Mesenchymal stem cell (in vitro differentiated cells and primary cell): ENCODE measurements around the gene CHRDL2.
A peak's percentile ranks its signal among the peaks of the same experiment; 100 is the strongest.

Experiments used
- DNase-seq: peaks from one replicate; pipeline ENCODE4 v3.0.0-alpha.2; 2013
- H2AFZ ChIP-seq: one replicate; pipeline ENCODE4 v1.6.1; 2013; ENCODE audit warnings: low read depth, mild to moderate bottlenecking, control low read depth, inconsistent platforms, low read length, moderate library complexity
- H2AK5ac ChIP-seq: 2 replicates; pipeline ENCODE4 v1.6.1; 2013; ENCODE audit warnings: low read length, moderate library complexity, mild to moderate bottlenecking, inconsistent platforms; ENCODE audit not compliant: severe bottlenecking
- H2BK120ac ChIP-seq: one replicate; pipeline ENCODE4 v1.6.1; 2013; ENCODE audit warnings: low read depth, mild to moderate bottlenecking, inconsistent platforms, low read length, moderate library complexity
- H2BK12ac ChIP-seq, 2 experiments: one replicate each; pipeline ENCODE4 v1.6.1; 2013; ENCODE audit warnings: inconsistent platforms in 2 of 2, low read length in 2 of 2, mild to moderate bottlenecking in 2 of 2, moderate library complexity in 2 of 2, control low read depth in 1 of 2
- H2BK15ac ChIP-seq: one replicate; pipeline ENCODE4 v1.6.1; 2013; ENCODE audit warnings: mild to moderate bottlenecking, low read depth, inconsistent platforms; ENCODE audit not compliant: poor library complexity, severe bottlenecking
- H2BK5ac ChIP-seq: 2 replicates; pipeline ENCODE4 v1.6.1; 2013; ENCODE audit warnings: low read depth, mild to moderate bottlenecking, low read length, control low read depth, inconsistent platforms; ENCODE audit not compliant: poor library complexity, severe bottlenecking
- H3K14ac ChIP-seq, 2 experiments: one replicate each; pipeline ENCODE4 v1.6.1; 2013; ENCODE audit warnings: inconsistent platforms in 2 of 2, low read length in 2 of 2, control low read depth in 1 of 2, mild to moderate bottlenecking in 1 of 2, moderate library complexity in 1 of 2
- H3K18ac ChIP-seq, 2 experiments: one replicate each; pipeline ENCODE4 v1.6.1; 2013; ENCODE audit warnings: inconsistent platforms in 2 of 2, low read length in 2 of 2, control low read depth in 1 of 2, low read depth in 1 of 2, mild to moderate bottlenecking in 1 of 2
- H3K23ac ChIP-seq, 2 experiments: one replicate each; pipeline ENCODE4 v1.6.1; 2013; ENCODE audit warnings: inconsistent platforms in 2 of 2, low read length in 2 of 2, mild to moderate bottlenecking in 2 of 2, moderate library complexity in 2 of 2, control low read depth in 1 of 2
- H3K27ac ChIP-seq: 2 replicates; pipeline ENCODE4 v1.5.1; 2013; ENCODE audit warnings: mild to moderate bottlenecking, moderate library complexity, low read length, control low read depth, inconsistent platforms; ENCODE audit not compliant: poor library complexity, severe bottlenecking
- H3K27me3 ChIP-seq, 2 experiments: 2 replicates each; pipeline versions ENCODE4 v1.6.1 to v1.7.0; 2013; ENCODE audit warnings: low read length in 2 of 2, mild to moderate bottlenecking in 2 of 2, moderate library complexity in 2 of 2, control low read depth in 1 of 2, inconsistent platforms in 1 of 2; ENCODE audit not compliant: control insufficient read depth in 1 of 2, insufficient read depth in 1 of 2
- H3K36me3 ChIP-seq, 2 experiments: 2 replicates each; pipeline versions ENCODE4 v1.6.1 to v1.7.0; 2013; ENCODE audit warnings: low read length in 2 of 2, control low read depth in 1 of 2, inconsistent platforms in 1 of 2, low read depth in 1 of 2, mild to moderate bottlenecking in 1 of 2; ENCODE audit not compliant: insufficient read depth in 2 of 2, control insufficient read depth in 1 of 2
- H3K4ac ChIP-seq, 2 experiments: one replicate each; pipeline ENCODE4 v1.6.1; 2013; ENCODE audit warnings: inconsistent platforms in 2 of 2, low read length in 2 of 2, mild to moderate bottlenecking in 2 of 2, moderate library complexity in 2 of 2, control low read depth in 1 of 2, low read depth in 1 of 2
- H3K4me1 ChIP-seq: 2 replicates; pipeline ENCODE4 v1.6.1; 2013; ENCODE audit warnings: low read depth, low read length, control low read depth; ENCODE audit not compliant: control insufficient read depth, insufficient read depth
- H3K4me2 ChIP-seq: 2 replicates; pipeline ENCODE4 v1.6.1; 2013; ENCODE audit warnings: low read length, mild to moderate bottlenecking, inconsistent platforms; ENCODE audit not compliant: poor library complexity, severe bottlenecking
- H3K4me3 ChIP-seq, 2 experiments: 2 replicates each; pipeline versions ENCODE4 v1.5.1 to v1.7.0; 2013; ENCODE audit warnings: low read length in 2 of 2, mild to moderate bottlenecking in 2 of 2, control low read depth in 1 of 2, low read depth in 1 of 2; ENCODE audit not compliant: insufficient read depth in 1 of 2
- H3K79me1 ChIP-seq: replicated peaks from 2 replicates; pipeline ENCODE4 v1.6.1; 2013; ENCODE audit warnings: mild to moderate bottlenecking, control low read depth, low read length, inconsistent platforms; ENCODE audit not compliant: poor library complexity, severe bottlenecking
- H3K9ac ChIP-seq: 2 replicates; pipeline ENCODE4 v1.7.0; 2013; ENCODE audit warnings: mild to moderate bottlenecking, low read length, moderate library complexity
- H3K9me3 ChIP-seq: 2 replicates; pipeline ENCODE4 v1.7.0; 2013; ENCODE audit warnings: mild to moderate bottlenecking, low read length; ENCODE audit not compliant: control insufficient read depth
- H4K8ac ChIP-seq: one replicate; pipeline ENCODE4 v1.6.1; 2013; ENCODE audit warnings: inconsistent platforms, mild to moderate bottlenecking, low read length, moderate library complexity
- H4K91ac ChIP-seq: one replicate; pipeline ENCODE4 v1.6.1; 2013; ENCODE audit warnings: mild to moderate bottlenecking, low read length, inconsistent platforms
- WGBS: methylation state at CpG from one replicate; pipeline ENCODE4 v1.1.7; 2013; ENCODE audit warnings: mixed read lengths; 5-methylcytosine and 5-hydroxymethylcytosine counted together

Gene CHRDL2

GRCh38 chr11:74696500-74696899, 34.7 kb downstream of the CHRDL2 start:
- 66% methylated on average over 5 of the region's 6 CpGs for WGBS
- no peak overlapping the region for H2BK5ac ChIP-seq
- H3K9ac ChIP-seq: peak overlapping the region; percentile 67
- H2AFZ ChIP-seq: no peak overlapping the region
- peak overlapping the region in 1 of 2 experiments; percentile 53 for H3K4me3 ChIP-seq
- H2BK120ac ChIP-seq: peak overlapping the region; percentile 42
- no peak overlapping the region for H3K27ac ChIP-seq
- DNase-seq: no peak
- peaks cover 5% of the 10 kb centered on the region for H3K4me1 ChIP-seq
- H3K79me1 ChIP-seq: no peaks in the 10 kb centered on the region
- no peak overlapping the region for H2BK15ac ChIP-seq
- H3K14ac ChIP-seq: no peak overlapping the region
- H2BK12ac ChIP-seq: peak overlapping the region in 1 of 2 experiments; percentile 30
- H3K23ac ChIP-seq: no peak overlapping the region
- peak overlapping the region; percentile 19 to 73 for H3K18ac ChIP-seq
- no peaks in the 10 kb centered on the region for H3K36me3 ChIP-seq
- no peaks in the 10 kb centered on the region for H3K9me3 ChIP-seq
- peak overlapping the region in 1 of 2 experiments; percentile 18 for H3K4ac ChIP-seq
- H2AK5ac ChIP-seq: no peak overlapping the region
- peaks cover 16 to 20% of the 10 kb centered on the region in 2 experiments for H3K27me3 ChIP-seq
- no peak overlapping the region for H4K91ac ChIP-seq
- no peak overlapping the region for H3K4me2 ChIP-seq
- H4K8ac ChIP-seq: no peak overlapping the region

GRCh38 chr11:74695705-74696280, 35.4 kb downstream of the CHRDL2 start:
- H3K9me3 ChIP-seq: no peaks in the 10 kb centered on the region
- no peak overlapping the region for H2BK12ac ChIP-seq
- H3K14ac ChIP-seq: no peak overlapping the region
- H4K91ac ChIP-seq: no peak overlapping the region
- H2BK120ac ChIP-seq: no peak overlapping the region
- no peak overlapping the region for H2AK5ac ChIP-seq
- H3K9ac ChIP-seq: no peak overlapping the region
- no peak overlapping the region for H2BK15ac ChIP-seq
- H3K27ac ChIP-seq: no peak overlapping the region
- peaks cover 5% of the 10 kb centered on the region for H3K4me1 ChIP-seq
- no peak overlapping the region for H3K4me3 ChIP-seq
- no peaks in the 10 kb centered on the region for H3K36me3 ChIP-seq
- no peak overlapping the region for H3K4me2 ChIP-seq
- no peaks in the 10 kb centered on the region for H3K79me1 ChIP-seq
- H3K27me3 ChIP-seq: peaks cover 15 to 16% of the 10 kb centered on the region in 2 experiments
- WGBS: 71% methylated on average over 11 of the region's 11 CpGs
- no peak overlapping the region for H2AFZ ChIP-seq
- no peak overlapping the region for H3K18ac ChIP-seq
- no peak overlapping the region for H3K23ac ChIP-seq
- no peak overlapping the region for H2BK5ac ChIP-seq
- DNase-seq: no peak
- H3K4ac ChIP-seq: no peak overlapping the region
- H4K8ac ChIP-seq: no peak overlapping the region

GRCh38 chr11:74694136-74694930, 36.9 kb downstream of the CHRDL2 start:
- Histone ChIP-seq H2AFZ (no peak overlapping the region), H3K36me3 (no peaks in the 10 kb centered on the region), H3K4me3 (no peak overlapping the region), H3K9me3 (no peaks in the 10 kb centered on the region), H3K27ac (no peak overlapping the region), H2BK5ac (no peak overlapping the region), H2AK5ac (no peak overlapping the region), H2BK15ac (no peak overlapping the region), H3K4me1 (peaks cover 5% of the 10 kb centered on the region), H2BK120ac (no peak overlapping the region), H3K14ac (no peak overlapping the region), H4K8ac (no peak overlapping the region), H3K18ac (no peak overlapping the region), H2BK12ac (no peak overlapping the region), H3K79me1 (no peaks in the 10 kb centered on the region), H4K91ac (no peak overlapping the region), H3K27me3 (peaks cover 15 to 16% of the 10 kb centered on the region in 2 experiments), H3K9ac (no peak overlapping the region), H3K4ac (no peak overlapping the region), H3K23ac (no peak overlapping the region), H3K4me2 (no peak overlapping the region)
- no peak for DNase-seq
- 81% methylated on average over 10 of the region's 10 CpGs for WGBS

- no peaks in the 10 kb centered on the region for H3K36me3 ChIP-seq
- H3K4ac ChIP-seq: no peak overlapping the region
- no peak overlapping the region for H3K27ac ChIP-seq
- no peak overlapping the region for H2BK120ac ChIP-seq
- H2BK12ac ChIP-seq: no peak overlapping the region
- no peak overlapping the region for H2AFZ ChIP-seq
- WGBS: 83% methylated on average over 5 of the region's 5 CpGs
- H4K91ac ChIP-seq: no peak overlapping the region
- no peaks in the 10 kb centered on the region for H3K9me3 ChIP-seq
- H4K8ac ChIP-seq: no peak overlapping the region
- H3K23ac ChIP-seq: no peak overlapping the region
- H3K14ac ChIP-seq: no peak overlapping the region
- DNase-seq: no peak
- H3K4me3 ChIP-seq: no peak overlapping the region
- H2AK5ac ChIP-seq: no peak overlapping the region
- no peak overlapping the region for H2BK15ac ChIP-seq
- H3K79me1 ChIP-seq: no peaks in the 10 kb centered on the region
- H3K9ac ChIP-seq: no peak overlapping the region
- H3K27me3 ChIP-seq: peaks cover 15 to 16% of the 10 kb centered on the region in 2 experiments
- no peak overlapping the region for H3K18ac ChIP-seq
- no peak overlapping the region for H3K4me2 ChIP-seq
- H2BK5ac ChIP-seq: no peak overlapping the region
- H3K4me1 ChIP-seq: peaks cover 5% of the 10 kb centered on the region
Measured at GRCh38 chr11:74693531-74693930, 37.7 kb downstream of the CHRDL2 start.
